Ovary (tissue), 9 donors: ENCODE results near the gene NOD2. TPM values are rescaled to one million over a fixed set of nuclear protein-coding genes. Genes with fewer than 3 reads are reported as not detected.

Source experiments
- DNase-seq, 5 donors: peaks; one replicate each; pipeline ENCODE4 v3.0.0-alpha.2; 2019 to 2020
- H3K27ac ChIP-seq, 2 donors: fragments of 200-600 bp; one replicate each; pipeline versions ENCODE4 v1.5.1 to v1.8.0; 2019 to 2022
- H3K27me3 ChIP-seq: fragments of 200-600 bp; one replicate; pipeline ENCODE4 v1.8.0; 2022
- H3K36me3 ChIP-seq: fragments of 200-600 bp; sonication (generic); one replicate; pipeline ENCODE4 v1.5.1; 2019
- H3K4me1 ChIP-seq: one replicate; pipeline ENCODE4 v1.8.1; 2013; ENCODE audit warnings: mild to moderate bottlenecking, moderate library complexity; ENCODE audit not compliant: insufficient read depth
- H3K4me3 ChIP-seq: fragments of 200-600 bp; sonication (generic); one replicate; pipeline ENCODE4 v1.5.1; 2017
- H3K9me3 ChIP-seq, 2 donors: fragments of 200-600 bp in 1 of 2; sonication (generic) in 1 of 2; one replicate each; pipeline versions ENCODE4 v1.5.1 to v1.8.1; 2013 to 2019; ENCODE audit warnings: mild to moderate bottlenecking in 1 of 2, moderate library complexity in 1 of 2
- EP300 ChIP-seq: sonication (generic); formaldehyde crosslinking; IDR thresholded peaks from one replicate; pipeline ENCODE4 v1.6.1; 2017; ENCODE audit warnings: antibody characterized with exemption
- POLR2A ChIP-seq: fragments of 450-650 bp; IDR thresholded peaks from one replicate; pipeline ENCODE4 v1.6.1; 2017; ENCODE audit warnings: antibody characterized with exemption, mild to moderate bottlenecking, moderate library complexity
- WGBS, 3 donors: extraction: QIAGEN DNeasy Blood & Tissue Kit in 1 of 3; methylation state at CpG; one replicate each; pipeline versions ENCODE4 v1.1.5 to v1.1.7; 2013 to 2017; 5-methylcytosine and 5-hydroxymethylcytosine counted together
- intact Hi-C, 4 donors: fragments of 100-400 bp; cut with DNase I; formaldehyde crosslinking; loops; one replicate each; pipeline versions ENCODE4 v1.11.0 to v1.15.1; 2022 to 2023
- polyA plus RNA-seq, 2 donors: library from polyadenylated mRNA; stranded (reverse); fragments of 200-250 nt in 1 of 2; fragments of 350-450 nt in 1 of 2; fragmentation: Illumina TruSeq in 1 of 2; extraction: RNeasy Lipid Tissue Mini Kit (QIAGEN cat#74804) in 1 of 2; gene quantifications; one replicate each; pipeline ENCODE4 v1.2.3, GENCODE V29; 2013 to 2014
- total RNA-seq, 7 donors: library from RNA; depleted of rRNA in 2 of 7; stranded (reverse); fragments of >200 nt in 2 of 7; fragmentation: NEBNext Ultra II Directional in 3 of 7; extraction: Animal tissue kit (Norgen Biotek cat#: 25700) in 3 of 7; gene quantifications; one replicate each; pipeline versions ENCODE4 v1.1.0 to v1.2.4, GENCODE V29; 2016 to 2023
- TF ChIP-seq, protein P1 (sequence below), 3 donors: fragments of 450-650 bp in 2 of 3; fragments of 200-600 bp in 1 of 3; IDR thresholded peaks; one replicate each; pipeline versions ENCODE4 v1.5.1 to v1.8.0; 2016 to 2022; ENCODE audit warnings: antibody characterized with exemption in 3 of 3, mild to moderate bottlenecking in 1 of 3
- donor health status: DM: no; HTN: no; CAD: no; lungs with moderate emphysema.
- donor health status: DM: no; HTN: no; CAD: no.
- donor health status: Bipolar disorder and iron deficiency.
- donor health status: DM: yes; HTN: yes; CAD: no.
- donor health status: DM: no; HTN: no; CAD: no.
- donor health status: DM: yes; HTN: yes; CAD: no.

NOD2 gene
- total and polyA plus RNA-seq, 9 donors = 0.53 to 1.5 (median 1.1) TPM

GRCh38 chr16:50711862-50712559 is 18.6 kb downstream of the NOD2 start:
- Histone ChIP-seq H3K4me1 (peaks cover 2% of the 10 kb centered on the region), H3K4me3 (no peak overlapping the region), H3K27me3 (no peaks in the 10 kb centered on the region), H3K36me3 (no peaks in the 10 kb centered on the region), H3K9me3 (no peaks in the 10 kb centered on the region), H3K27ac (no peak overlapping the region)
- no peak for TF ChIP-seq POLR2A
- TF ChIP-seq, protein P1, sequence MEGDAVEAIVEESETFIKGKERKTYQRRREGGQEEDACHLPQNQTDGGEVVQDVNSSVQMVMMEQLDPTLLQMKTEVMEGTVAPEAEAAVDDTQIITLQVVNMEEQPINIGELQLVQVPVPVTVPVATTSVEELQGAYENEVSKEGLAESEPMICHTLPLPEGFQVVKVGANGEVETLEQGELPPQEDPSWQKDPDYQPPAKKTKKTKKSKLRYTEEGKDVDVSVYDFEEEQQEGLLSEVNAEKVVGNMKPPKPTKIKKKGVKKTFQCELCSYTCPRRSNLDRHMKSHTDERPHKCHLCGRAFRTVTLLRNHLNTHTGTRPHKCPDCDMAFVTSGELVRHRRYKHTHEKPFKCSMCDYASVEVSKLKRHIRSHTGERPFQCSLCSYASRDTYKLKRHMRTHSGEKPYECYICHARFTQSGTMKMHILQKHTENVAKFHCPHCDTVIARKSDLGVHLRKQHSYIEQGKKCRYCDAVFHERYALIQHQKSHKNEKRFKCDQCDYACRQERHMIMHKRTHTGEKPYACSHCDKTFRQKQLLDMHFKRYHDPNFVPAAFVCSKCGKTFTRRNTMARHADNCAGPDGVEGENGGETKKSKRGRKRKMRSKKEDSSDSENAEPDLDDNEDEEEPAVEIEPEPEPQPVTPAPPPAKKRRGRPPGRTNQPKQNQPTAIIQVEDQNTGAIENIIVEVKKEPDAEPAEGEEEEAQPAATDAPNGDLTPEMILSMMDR (IDR thresholded peaks at IDR 0.05) = no peak
- TF ChIP-seq EP300 = no peak
- intact Hi-C loops = no loop called here
- 76 to 91% (median 78%) methylated on average over 21 to 25 of the region's 25 CpGs for WGBS, 3 donors
- no peak for DNase-seq

DNA sequence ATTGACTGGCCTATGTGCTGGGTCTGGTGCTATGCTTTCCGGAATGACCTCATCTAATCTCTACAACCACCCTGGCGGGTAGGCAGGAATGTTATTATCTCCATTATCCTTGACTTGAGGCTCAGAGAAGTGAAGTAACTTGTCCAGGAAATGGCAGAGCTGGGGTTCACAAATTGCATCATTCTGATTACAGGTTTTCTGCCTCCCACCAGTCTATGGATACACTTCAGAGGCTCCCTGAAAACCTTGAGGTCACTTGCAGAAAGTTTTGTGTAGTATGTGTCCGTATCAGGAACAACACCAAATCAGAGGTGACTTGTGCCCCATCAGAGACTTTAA is 19.1 kb downstream of the NOD2 start:
- Histone ChIP-seq H3K4me3 (no peak overlapping the region), H3K27me3 (no peaks in the 10 kb centered on the region), H3K4me1 (peaks cover 2% of the 10 kb centered on the region), H3K27ac (no peak overlapping the region), H3K36me3 (no peaks in the 10 kb centered on the region), H3K9me3 (no peaks in the 10 kb centered on the region)
- TF ChIP-seq, protein P1 (IDR thresholded peaks at IDR 0.05) = no peak
- TF ChIP-seq POLR2A (no peak), EP300 (no peak)
- WGBS, 3 donors = 64 to 86% (median 70%) methylated on average over 3 of the region's 3 CpGs
- intact Hi-C loops = no loop called here
- DNase-seq = no peak

DNA sequence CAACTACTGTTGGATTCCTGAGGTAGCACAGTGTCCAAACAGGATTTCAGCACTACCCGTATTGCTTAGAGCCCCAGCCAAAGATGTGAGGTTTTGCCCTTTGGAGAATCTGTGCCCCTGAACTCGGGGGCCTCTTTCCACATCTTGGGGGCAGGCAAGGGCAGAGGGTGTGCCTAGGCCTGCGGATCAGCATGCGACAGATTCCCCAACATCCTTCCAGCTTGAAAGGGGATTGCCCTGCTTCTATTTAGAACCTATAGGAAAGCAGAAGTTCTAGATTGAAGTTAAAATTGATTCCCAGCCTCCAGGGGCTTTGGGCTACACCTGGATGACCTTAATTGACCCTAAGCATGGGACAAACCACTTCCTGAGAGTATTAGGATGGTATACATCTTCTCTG is 19.6 kb downstream of the NOD2 start:
- no peak for DNase-seq
- no peaks in the 10 kb centered on the region for H3K36me3 ChIP-seq
- WGBS, 3 donors = 72 to 88% (median 77%) methylated on average over 4 of the region's 4 CpGs
- intact Hi-C loops = no loop called here
- H3K9me3 ChIP-seq = no peaks in the 10 kb centered on the region
- no peak overlapping the region for H3K27ac ChIP-seq
- TF ChIP-seq, protein P1 (IDR thresholded peaks at IDR 0.05) = no peak
- TF ChIP-seq EP300 (no peak), POLR2A (no peak)
- H3K4me3 ChIP-seq = no peak overlapping the region
- no peaks in the 10 kb centered on the region for H3K27me3 ChIP-seq
- H3K4me1 ChIP-seq = peaks cover 2% of the 10 kb centered on the region

GRCh38 chr16:50717091-50717490 is 23.7 kb downstream of the NOD2 start:
- Histone ChIP-seq H3K4me3 (no peak overlapping the region), H3K36me3 (no peaks in the 10 kb centered on the region), H3K27me3 (no peaks in the 10 kb centered on the region), H3K4me1 (peaks cover 2% of the 10 kb centered on the region), H3K27ac (no peak overlapping the region), H3K9me3 (no peaks in the 10 kb centered on the region)
- intact Hi-C loops = no loop called here
- 73 to 90% (median 83%) methylated on average over 4 of the region's 4 CpGs for WGBS, 3 donors
- no peak for DNase-seq
- TF ChIP-seq EP300 = no peak

DNA sequence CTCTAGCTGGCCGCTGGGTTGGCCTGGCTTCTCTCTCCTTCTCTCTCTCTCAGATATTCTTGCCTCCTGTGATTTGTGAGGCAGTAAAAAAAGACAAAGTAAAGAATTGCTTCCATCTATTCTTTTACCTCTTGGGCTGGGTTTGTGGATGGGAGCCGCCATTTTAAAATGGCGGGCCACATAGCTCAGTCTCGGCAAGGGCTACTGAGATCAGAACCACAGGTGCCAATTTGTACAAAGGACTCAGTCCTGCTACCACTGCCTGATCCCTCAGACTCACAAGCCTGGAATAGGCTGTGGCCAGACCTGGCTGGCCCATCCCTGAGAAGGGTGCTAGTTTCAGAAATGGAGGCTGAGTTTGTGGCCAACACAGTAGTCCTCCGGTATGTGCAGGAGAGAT is 24.1 kb downstream of the NOD2 start:
- TF ChIP-seq EP300 (no peak), POLR2A (no peak)
- TF ChIP-seq, protein P1 (IDR thresholded peaks at IDR 0.05) = no peak
- H3K27me3 ChIP-seq = no peaks in the 10 kb centered on the region
- no peaks in the 10 kb centered on the region for H3K9me3 ChIP-seq
- no peak for DNase-seq
- WGBS, 3 donors = 85 to 97% (median 97%) methylated on average over 5 of the region's 5 CpGs
- H3K4me1 ChIP-seq = peaks cover 2% of the 10 kb centered on the region
- H3K36me3 ChIP-seq = no peaks in the 10 kb centered on the region
- H3K4me3 ChIP-seq = no peak overlapping the region
- H3K27ac ChIP-seq = no peak overlapping the region
- intact Hi-C loops = no loop called here
